Endodermal cell (in vitro differentiated cells): ENCODE data around the gene HTR1D. TPM values are rescaled to one million over a fixed set of nuclear protein-coding genes. Genes with fewer than 3 reads are reported as not detected.
A peak's percentile ranks its signal among the peaks of the same experiment; 100 is the strongest.
"Not testable (repeated sequence)": the region's sequence is repeated elsewhere in the genome, so short reads cannot be mapped to it uniquely, and the experiment has no call there.

ENCODE experiments used
- DNase-seq: peaks from one replicate; pipeline ENCODE4 v3.0.0-alpha.2; 2017
- H3K27ac ChIP-seq: 2 replicates; pipeline ENCODE4 v1.5.1; 2013; ENCODE audit warnings: mild to moderate bottlenecking, low read depth, low read length, moderate library complexity
- H3K27me3 ChIP-seq: 2 replicates; pipeline ENCODE4 v1.6.1; 2013; ENCODE audit warnings: mild to moderate bottlenecking, low read length, moderate library complexity; ENCODE audit not compliant: insufficient read depth, control insufficient read depth, poor library complexity, severe bottlenecking
- H3K36me3 ChIP-seq: 2 replicates; pipeline ENCODE4 v1.7.0; 2013; ENCODE audit warnings: mild to moderate bottlenecking, low read length, moderate library complexity; ENCODE audit not compliant: control insufficient read depth, insufficient read depth
- H3K4me1 ChIP-seq: one replicate; pipeline ENCODE4 v1.7.0; 2013; ENCODE audit warnings: low read length; ENCODE audit not compliant: control insufficient read depth, insufficient read depth
- H3K4me3 ChIP-seq: 2 replicates; pipeline ENCODE4 v1.5.1; 2013; ENCODE audit warnings: mild to moderate bottlenecking, low read length, moderate library complexity
- H3K9ac ChIP-seq: 2 replicates; pipeline ENCODE4 v1.6.1; 2013; ENCODE audit warnings: mild to moderate bottlenecking, low read length, moderate library complexity; ENCODE audit not compliant: poor library complexity, severe bottlenecking; ENCODE audit errors: extremely low read depth
- H3K9me3 ChIP-seq: 2 replicates; pipeline ENCODE4 v1.6.1; 2013; ENCODE audit warnings: mild to moderate bottlenecking, low read length, moderate library complexity; ENCODE audit not compliant: control insufficient read depth
- H3K27ac Mint-ChIP-seq: 2 replicates; pipeline ENCODE4 v1.8.0; 2020; ENCODE audit warnings: mixed read lengths
- H3K27me3 Mint-ChIP-seq: 2 replicates; pipeline ENCODE4 v1.8.0; 2021; ENCODE audit warnings: mild to moderate bottlenecking, mixed read lengths; ENCODE audit not compliant: insufficient read depth
- H3K36me3 Mint-ChIP-seq: 2 replicates; pipeline ENCODE4 v1.8.0; 2020; ENCODE audit warnings: low read depth, mixed read lengths
- H3K4me1 Mint-ChIP-seq: 2 replicates; pipeline ENCODE4 v1.8.0; 2020; ENCODE audit warnings: mixed read lengths
- H3K4me3 Mint-ChIP-seq: 2 replicates; pipeline ENCODE4 v1.8.0; 2020; ENCODE audit warnings: mild to moderate bottlenecking, moderate library complexity, mixed read lengths
- H3K9me3 Mint-ChIP-seq: 2 replicates; pipeline ENCODE4 v1.8.0; 2020; ENCODE audit warnings: mild to moderate bottlenecking, mixed read lengths
- WGBS, 2 experiments: methylation state at CpG; one replicate each; pipeline versions ENCODE4 v1.1.5 to v1.1.7; 2013; ENCODE audit warnings: missing lambda C conversion rate in 2 of 2, mixed read lengths in 1 of 2; ENCODE audit not compliant: insufficient coverage in 1 of 2, insufficient read length in 1 of 2; 5-methylcytosine and 5-hydroxymethylcytosine counted together
- total RNA-seq, 2 donors: library from RNA; stranded (reverse); fragmentation: NEBNext Ultra II Directional in 1 of 2; extraction: Animal tissue kit (Norgen Biotek cat#: 25700) in 1 of 2; gene quantifications; 2 replicates in 1 of 2; 3 replicates in 1 of 2; pipeline ENCODE4 v1.2.1, GENCODE V29; 2021
- TF ChIP-seq, protein P1 (sequence below): fragments of 200-600 bp; sonication (generic); conservative IDR thresholded peaks from 2 replicates; pipeline ENCODE4 v1.5.0; 2021; ENCODE audit warnings: antibody characterized with exemption, mild to moderate bottlenecking

HTR1D gene
- total RNA-seq, 2 donors from 2014 or later = 2.9 to 4.1 TPM

DNA sequence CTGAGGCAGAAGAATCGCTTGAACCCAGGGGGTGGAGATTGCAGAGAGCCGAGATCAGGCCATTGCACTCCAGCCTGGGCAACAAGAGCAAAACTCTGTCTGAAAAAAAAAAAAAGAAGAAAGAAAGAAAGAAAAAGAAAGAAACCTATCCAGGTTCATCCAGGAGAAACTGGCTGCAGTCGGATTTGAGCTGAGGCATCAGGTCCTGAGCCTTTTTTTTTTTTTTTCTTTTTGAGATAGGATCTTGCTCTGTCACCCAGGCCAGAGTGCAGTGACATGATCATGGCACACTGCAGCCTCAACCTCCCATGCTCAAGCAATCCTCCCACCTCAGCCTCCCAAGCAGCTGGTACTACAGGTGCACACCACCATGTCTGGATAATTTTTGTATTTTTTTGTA, 26.1 kb downstream of the HTR1D start:
- no peaks in the 10 kb centered on the region for H3K27me3 Mint-ChIP-seq

DNA sequence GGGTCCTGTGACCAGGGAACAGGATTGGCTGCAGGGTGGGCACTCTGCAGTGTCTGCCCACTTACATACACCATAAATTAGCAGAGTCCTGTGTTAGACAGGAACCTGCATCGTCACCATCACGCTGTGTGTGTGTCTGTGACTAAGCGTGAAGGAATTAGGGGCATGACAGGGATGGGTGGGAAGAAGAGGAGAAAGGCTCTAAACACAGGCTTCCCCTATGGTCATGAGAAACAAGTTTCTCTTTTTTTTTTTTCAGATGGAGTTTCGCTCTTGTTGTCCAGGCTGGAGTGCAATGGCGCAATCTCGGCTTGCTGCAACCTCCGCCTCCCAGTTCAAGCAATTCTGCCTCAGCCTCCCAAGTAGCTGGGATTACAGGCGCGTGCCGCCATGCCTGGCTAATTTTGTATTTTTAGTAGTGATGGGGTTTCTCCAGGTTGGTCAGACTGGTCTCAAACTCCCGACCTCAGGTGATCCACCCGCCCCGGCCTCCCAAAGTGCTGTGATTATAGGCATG, 28.3 kb downstream of the HTR1D start:
- H3K27me3 Mint-ChIP-seq, H3K36me3 Mint-ChIP-seq, H3K9me3 ChIP-seq, H3K36me3 ChIP-seq, H3K27me3 ChIP-seq, H3K9ac ChIP-seq, H3K27ac ChIP-seq, H3K4me3 ChIP-seq, H3K4me1 ChIP-seq, H3K4me3 Mint-ChIP-seq, H3K9me3 Mint-ChIP-seq, H3K4me1 Mint-ChIP-seq, DNase-seq: not testable (repeated sequence)
- WGBS, 2 experiments = 92 to 93% methylated on average over 11 to 13 of the region's 13 CpGs
- H3K27ac Mint-ChIP-seq = peak overlapping the region; percentile 46

More for the DNA sequence above, 26.1 kb downstream of the HTR1D start:
- Histone ChIP-seq H3K9me3 (no peaks in the 10 kb centered on the region), H3K9ac (no peak overlapping the region), H3K36me3 (no peaks in the 10 kb centered on the region), H3K4me1 (no peaks in the 10 kb centered on the region), H3K27me3 (no peaks in the 10 kb centered on the region), H3K4me3 (no peak overlapping the region), H3K27ac (no peak overlapping the region)
- WGBS, 2 experiments = 87 to 94% methylated on average over 3 of the region's 3 CpGs
- Mint-ChIP-seq H3K4me3 (no peak overlapping the region), H3K36me3 (no peaks in the 10 kb centered on the region), H3K9me3 (no peaks in the 10 kb centered on the region), H3K4me1 (no peaks in the 10 kb centered on the region), H3K27ac (no peak overlapping the region)
- no peak for DNase-seq
- TF ChIP-seq, protein P1, sequence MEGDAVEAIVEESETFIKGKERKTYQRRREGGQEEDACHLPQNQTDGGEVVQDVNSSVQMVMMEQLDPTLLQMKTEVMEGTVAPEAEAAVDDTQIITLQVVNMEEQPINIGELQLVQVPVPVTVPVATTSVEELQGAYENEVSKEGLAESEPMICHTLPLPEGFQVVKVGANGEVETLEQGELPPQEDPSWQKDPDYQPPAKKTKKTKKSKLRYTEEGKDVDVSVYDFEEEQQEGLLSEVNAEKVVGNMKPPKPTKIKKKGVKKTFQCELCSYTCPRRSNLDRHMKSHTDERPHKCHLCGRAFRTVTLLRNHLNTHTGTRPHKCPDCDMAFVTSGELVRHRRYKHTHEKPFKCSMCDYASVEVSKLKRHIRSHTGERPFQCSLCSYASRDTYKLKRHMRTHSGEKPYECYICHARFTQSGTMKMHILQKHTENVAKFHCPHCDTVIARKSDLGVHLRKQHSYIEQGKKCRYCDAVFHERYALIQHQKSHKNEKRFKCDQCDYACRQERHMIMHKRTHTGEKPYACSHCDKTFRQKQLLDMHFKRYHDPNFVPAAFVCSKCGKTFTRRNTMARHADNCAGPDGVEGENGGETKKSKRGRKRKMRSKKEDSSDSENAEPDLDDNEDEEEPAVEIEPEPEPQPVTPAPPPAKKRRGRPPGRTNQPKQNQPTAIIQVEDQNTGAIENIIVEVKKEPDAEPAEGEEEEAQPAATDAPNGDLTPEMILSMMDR = no peak

DNA sequence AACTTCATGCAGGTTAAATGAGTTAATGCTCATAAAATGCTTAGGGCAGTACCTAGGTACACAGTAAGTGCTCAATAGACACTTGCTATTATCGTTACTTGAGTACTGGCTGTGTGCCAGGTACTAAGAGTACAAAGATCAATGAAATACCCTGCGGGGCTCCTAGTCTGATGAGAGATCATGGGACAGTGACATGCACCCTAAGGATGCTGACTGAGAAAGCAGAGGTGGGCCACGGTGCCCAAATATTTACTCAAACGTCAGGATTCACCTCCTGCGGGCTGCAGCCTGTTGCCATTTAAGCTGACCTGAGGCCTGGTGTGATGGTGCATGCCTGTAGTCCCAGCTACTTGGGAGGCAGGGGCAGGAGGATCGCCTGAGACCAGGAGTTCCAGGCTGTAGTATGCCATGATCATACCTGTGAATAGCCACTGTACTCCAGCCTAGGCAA, 28.8 kb downstream of the HTR1D start:
- Histone ChIP-seq H3K27ac (no peak overlapping the region), H3K9ac (no peak overlapping the region), H3K27me3 (no peaks in the 10 kb centered on the region), H3K9me3 (no peaks in the 10 kb centered on the region), H3K4me3 (no peak overlapping the region), H3K4me1 (no peaks in the 10 kb centered on the region), H3K36me3 (no peaks in the 10 kb centered on the region)
- Mint-ChIP-seq H3K9me3 (no peaks in the 10 kb centered on the region), H3K36me3 (no peaks in the 10 kb centered on the region), H3K27ac (peak overlapping the region; percentile 46), H3K27me3 (peaks cover 10% of the 10 kb centered on the region), H3K4me3 (no peak overlapping the region), H3K4me1 (no peaks in the 10 kb centered on the region)
- no peak for DNase-seq
- TF ChIP-seq, protein P1 = no peak
- 81 to 93% methylated on average over 3 to 6 of the region's 6 CpGs for WGBS, 2 experiments

DNA sequence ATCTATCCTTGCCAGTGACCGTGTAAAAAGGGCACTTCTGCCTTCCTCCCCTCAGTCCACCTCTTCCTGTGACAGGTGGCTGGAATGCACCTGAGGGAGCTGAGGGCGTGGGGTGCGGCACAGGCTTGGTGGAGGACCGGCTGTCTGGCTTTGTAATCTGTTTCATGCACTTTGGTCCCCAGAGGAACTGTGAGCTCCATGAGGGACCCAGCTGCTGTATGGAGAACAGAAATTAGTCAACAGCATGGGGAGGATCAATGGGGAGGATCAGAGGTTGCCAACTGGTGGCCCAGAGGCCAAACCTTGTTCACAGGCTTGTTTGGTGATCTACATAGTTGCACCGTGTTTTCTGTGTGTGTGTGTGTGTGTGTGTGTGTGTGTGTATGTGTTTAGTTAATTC, 29.7 kb downstream of the HTR1D start:
- no peak overlapping the region for H3K27ac Mint-ChIP-seq
- no peaks in the 10 kb centered on the region for H3K4me1 ChIP-seq
- H3K4me1 Mint-ChIP-seq = no peaks in the 10 kb centered on the region
- peaks cover 17% of the 10 kb centered on the region for H3K27me3 Mint-ChIP-seq
- H3K27me3 ChIP-seq = no peaks in the 10 kb centered on the region
- WGBS, 2 experiments = 93 to 95% methylated on average over 3 to 5 of the region's 5 CpGs
- DNase-seq = no peak
- no peak overlapping the region for H3K4me3 Mint-ChIP-seq
- no peaks in the 10 kb centered on the region for H3K36me3 Mint-ChIP-seq
- H3K36me3 ChIP-seq = no peaks in the 10 kb centered on the region
- no peak overlapping the region for H3K4me3 ChIP-seq
- TF ChIP-seq, protein P1 = no peak
- no peaks in the 10 kb centered on the region for H3K9me3 ChIP-seq
- H3K27ac ChIP-seq = no peak overlapping the region
- no peaks in the 10 kb centered on the region for H3K9me3 Mint-ChIP-seq
- no peak overlapping the region for H3K9ac ChIP-seq
